IPS-20b (cell line): ENCODE data around the gene BCAM.
"Not testable (repeated sequence)": the region's sequence is repeated elsewhere in the genome, so short reads cannot be mapped to it uniquely, and the experiment has no call there.

Experiments
- H3K27ac ChIP-seq: one replicate; pipeline ENCODE4 v1.5.1; 2013; ENCODE audit warnings: low read length
- H3K27me3 ChIP-seq: 2 replicates; pipeline ENCODE4 v1.6.1; 2013; ENCODE audit warnings: mild to moderate bottlenecking, low read length, inconsistent platforms; ENCODE audit not compliant: insufficient read depth
- H3K36me3 ChIP-seq: 2 replicates; pipeline ENCODE4 v1.6.1; 2013; ENCODE audit warnings: low read depth, mild to moderate bottlenecking, inconsistent platforms, low read length, moderate library complexity; ENCODE audit not compliant: insufficient read depth
- H3K4me1 ChIP-seq: 2 replicates; pipeline ENCODE4 v1.6.1; 2013; ENCODE audit warnings: mild to moderate bottlenecking, control low read depth, inconsistent platforms, low read length, moderate library complexity; ENCODE audit not compliant: insufficient read depth
- H3K4me3 ChIP-seq: 2 replicates; pipeline ENCODE4 v1.5.1; 2013; ENCODE audit warnings: mild to moderate bottlenecking, low read length, inconsistent platforms
- H3K9ac ChIP-seq: 2 replicates; pipeline ENCODE4 v1.6.1; 2013; ENCODE audit warnings: low read depth, mild to moderate bottlenecking, inconsistent platforms, low read length, moderate library complexity
- H3K9me3 ChIP-seq: 2 replicates; pipeline ENCODE4 v1.6.1; 2013; ENCODE audit warnings: mild to moderate bottlenecking, low read depth, low read length, inconsistent platforms; ENCODE audit not compliant: insufficient read depth

Gene BCAM

DNA sequence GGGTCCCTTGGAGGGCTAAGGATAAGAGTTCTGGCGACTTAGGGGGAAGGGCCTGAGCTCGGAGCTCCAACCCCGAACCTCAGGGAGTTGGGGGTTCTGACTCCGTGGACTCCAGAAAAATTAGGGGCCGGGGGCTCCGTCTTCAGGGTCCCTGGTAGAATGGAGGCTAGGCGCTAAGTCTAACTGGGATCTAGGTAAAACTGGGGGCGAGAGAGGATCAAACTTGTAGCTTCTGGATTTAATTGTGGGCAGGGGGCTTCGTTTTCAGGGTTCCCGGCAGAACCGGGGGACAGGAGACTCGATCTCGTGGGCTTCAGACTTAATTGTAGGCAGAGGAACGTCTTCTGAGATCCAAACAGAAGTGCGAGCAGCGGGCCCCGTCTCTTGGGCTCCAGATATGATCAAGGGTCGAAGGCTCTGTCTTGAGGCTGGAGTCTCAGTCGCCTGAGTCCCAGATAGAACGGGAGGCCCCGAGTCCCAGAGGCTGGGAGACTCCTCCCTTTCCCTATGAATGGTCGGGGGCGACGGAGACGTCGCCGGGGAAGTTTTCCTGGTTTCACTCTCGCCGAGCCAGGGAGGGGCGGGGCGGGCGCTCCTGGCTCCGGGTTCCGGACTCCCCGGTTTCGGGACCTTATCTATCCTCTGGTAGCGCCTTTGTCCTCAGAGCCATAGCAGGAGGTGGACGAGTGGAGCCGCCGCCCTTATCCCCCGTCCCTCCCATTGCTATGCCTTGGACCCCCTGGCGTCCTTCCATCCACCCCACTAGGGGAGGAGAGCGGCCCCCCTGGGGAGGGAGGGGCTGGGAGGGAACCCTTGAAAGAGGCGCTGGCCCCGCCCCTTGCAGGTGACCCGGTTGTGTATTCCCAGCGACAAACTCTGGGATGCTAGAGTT lies 38.5 kb downstream of the BCAM start:
- Histone ChIP-seq H3K27ac (peak overlapping the region; percentile 86), H3K27me3 (peaks cover 4% of the 10 kb centered on the region), H3K4me1 (peaks cover 20% of the 10 kb centered on the region), H3K9ac (peak overlapping the region; percentile 93), H3K4me3 (peak overlapping the region; percentile 76), H3K9me3 (no peaks in the 10 kb centered on the region), H3K36me3 (peaks cover 10% of the 10 kb centered on the region; the same call in 1 of the 2 replicates)

DNA sequence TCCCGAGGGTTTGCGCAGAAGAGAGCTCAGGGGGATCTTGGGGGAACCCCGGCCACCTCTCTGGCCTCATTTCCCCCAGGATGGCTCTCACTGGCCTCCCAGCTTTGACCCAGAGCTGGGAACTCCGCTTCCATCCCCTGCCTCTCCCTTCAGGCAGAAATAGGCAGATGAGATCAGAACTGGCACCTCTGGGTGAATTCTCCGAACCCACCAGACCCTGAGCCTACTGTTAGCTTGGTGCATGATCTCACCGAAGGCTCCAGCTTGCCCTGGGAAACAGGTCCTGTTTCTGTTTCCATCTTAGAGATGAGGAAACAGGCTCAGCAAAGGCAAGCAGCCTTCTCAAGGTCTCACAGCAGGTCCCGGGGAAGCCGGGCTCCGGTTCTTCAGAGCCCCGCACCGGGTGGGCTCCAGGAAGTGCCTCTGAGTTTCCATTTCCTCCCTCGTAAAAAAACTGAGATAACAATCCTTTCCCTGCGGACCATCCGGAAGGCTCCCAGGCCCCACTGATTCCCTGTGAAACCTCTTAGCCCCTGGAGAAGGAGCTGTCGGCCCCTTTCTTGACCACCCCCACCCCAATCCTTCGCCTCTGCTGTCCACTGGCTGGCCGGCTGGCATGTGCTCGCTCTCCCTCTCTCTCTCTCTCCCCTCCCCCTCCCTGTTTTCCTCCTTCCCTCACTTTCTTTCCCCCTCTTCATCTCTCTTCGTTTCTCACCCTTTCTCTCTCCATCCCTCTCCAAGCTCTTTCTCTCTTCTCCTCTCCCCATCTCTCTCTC lies 39.3 kb downstream of the BCAM start:
- Histone ChIP-seq H3K4me3 (peak overlapping the region; percentile 76), H3K36me3 (peaks cover 10% of the 10 kb centered on the region; the same call in 1 of the 2 replicates), H3K27me3 (peaks cover 4% of the 10 kb centered on the region), H3K9me3 (no peaks in the 10 kb centered on the region), H3K27ac (peak overlapping the region; percentile 53), H3K9ac (peak overlapping the region; percentile 93), H3K4me1 (peaks cover 20% of the 10 kb centered on the region)

DNA sequence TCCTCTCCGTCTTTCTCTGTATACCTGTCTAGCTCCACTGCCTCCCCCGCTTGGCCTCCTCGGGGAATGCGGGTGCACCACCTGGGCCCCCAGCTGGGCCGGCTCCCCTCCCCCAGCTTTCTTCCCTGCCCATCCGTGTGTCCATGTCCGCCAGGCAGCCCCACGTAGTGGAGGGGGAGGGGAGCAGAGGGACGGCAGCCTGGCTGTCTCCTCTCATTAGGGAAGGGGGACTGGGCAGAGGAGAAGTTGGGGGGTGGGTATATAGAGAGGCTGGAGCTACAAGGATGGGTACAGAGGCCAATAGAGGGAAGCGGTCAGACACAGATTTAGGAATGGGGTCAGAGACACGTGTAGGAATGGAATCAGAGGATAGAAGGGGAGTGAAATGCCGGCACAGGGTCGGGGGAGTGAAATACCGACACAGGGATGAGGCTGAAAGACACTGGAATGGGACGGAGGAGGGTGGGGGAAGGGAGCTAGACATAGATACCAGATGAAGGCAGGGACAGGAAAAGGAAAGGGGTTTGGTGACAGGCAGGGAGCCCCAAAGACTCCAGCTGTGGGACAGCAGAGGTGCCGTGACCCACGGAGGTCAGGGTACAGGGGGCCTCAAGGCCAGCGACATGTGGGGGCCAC lies 40.0 kb downstream of the BCAM start:
- H3K27me3 ChIP-seq: peaks cover 4% of the 10 kb centered on the region
- H3K9me3 ChIP-seq: no peaks in the 10 kb centered on the region
- H3K4me3 ChIP-seq: peak overlapping the region; percentile 76
- peak overlapping the region; percentile 53 for H3K27ac ChIP-seq
- H3K36me3 ChIP-seq: peaks cover 10% of the 10 kb centered on the region; the same call in 1 of the 2 replicates
- peak overlapping the region; percentile 93; the same call in 1 of the 2 replicates for H3K9ac ChIP-seq
- H3K4me1 ChIP-seq: peaks cover 20% of the 10 kb centered on the region

DNA sequence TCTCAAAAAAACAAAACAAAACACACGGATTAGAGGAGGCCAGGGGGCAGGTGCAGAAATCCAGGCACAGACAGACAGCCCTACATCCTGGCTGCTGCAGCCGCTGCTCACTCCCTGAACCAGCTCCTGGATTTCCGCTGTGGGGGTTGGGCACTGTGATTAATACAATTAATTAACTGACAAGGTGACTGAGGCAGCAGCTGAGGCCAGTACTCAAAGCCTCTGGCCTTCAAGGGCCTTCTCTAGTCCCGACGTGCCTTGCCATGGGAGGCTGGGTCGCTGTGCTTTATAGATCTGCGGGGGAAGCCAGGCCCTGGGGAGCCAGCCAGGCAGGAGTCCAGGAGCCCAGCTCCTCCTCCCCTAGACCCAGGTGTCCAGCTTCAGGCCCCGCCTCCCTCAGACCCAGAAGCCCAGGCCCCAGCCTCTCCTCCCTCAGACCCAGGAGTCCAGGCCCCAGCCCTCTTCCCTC lies 41.8 kb downstream of the BCAM start:
- Histone ChIP-seq H3K4me3 (no peak overlapping the region; the same call in 1 of the 2 replicates), H3K36me3 (peaks cover 15% of the 10 kb centered on the region), H3K27me3 (no peaks in the 10 kb centered on the region), H3K9me3 (no peaks in the 10 kb centered on the region), H3K4me1 (peaks cover 17% of the 10 kb centered on the region), H3K27ac (no peak overlapping the region), H3K9ac (peak overlapping the region; percentile 93; the same call in 1 of the 2 replicates)

DNA sequence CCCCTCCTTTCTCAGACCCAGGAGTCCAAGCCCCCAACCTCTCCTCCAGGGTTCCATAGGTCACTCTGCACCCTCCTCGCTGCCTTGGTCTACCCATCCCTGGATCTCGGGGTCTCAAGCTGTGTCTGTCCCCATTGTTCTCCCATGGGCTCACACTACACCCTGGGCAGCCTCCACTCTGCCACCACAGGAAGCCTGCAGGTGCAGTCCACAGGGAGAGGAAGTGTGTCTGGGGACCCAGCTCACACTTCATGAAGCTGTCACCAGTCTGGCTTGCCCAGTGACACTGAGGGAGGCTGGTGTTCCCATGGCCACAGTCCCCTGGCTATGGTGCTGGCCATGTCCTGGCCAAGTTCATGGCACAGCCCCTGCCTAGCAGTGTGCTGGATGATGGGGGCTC lies 42.5 kb downstream of the BCAM start:
- no peaks in the 10 kb centered on the region for H3K9me3 ChIP-seq
- no peaks in the 10 kb centered on the region for H3K27me3 ChIP-seq
- peaks cover 17% of the 10 kb centered on the region for H3K36me3 ChIP-seq
- no peak overlapping the region for H3K9ac ChIP-seq
- H3K4me1 ChIP-seq: peaks cover 17% of the 10 kb centered on the region
- H3K27ac ChIP-seq: no peak overlapping the region
- H3K4me3 ChIP-seq: no peak overlapping the region

DNA sequence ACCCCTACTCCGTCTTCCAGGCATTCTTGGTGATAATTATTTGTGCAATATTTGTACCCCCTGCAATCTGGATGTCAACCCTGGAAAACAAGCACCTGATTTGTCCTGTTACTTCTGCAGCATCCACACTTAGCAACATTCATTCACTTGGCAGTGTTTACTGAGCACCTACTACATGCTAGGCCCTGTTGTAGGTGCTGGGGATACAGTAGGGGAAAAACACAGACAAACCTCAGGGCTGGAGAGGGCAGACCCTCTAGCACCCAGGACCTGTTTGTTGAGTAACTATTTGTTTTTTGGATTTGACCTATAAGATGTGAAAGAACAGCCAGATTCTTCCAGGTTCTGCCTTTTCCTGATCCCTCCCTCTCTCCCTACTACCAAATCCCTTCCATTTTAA lies 46.7 kb downstream of the BCAM start:
- no peak overlapping the region for H3K4me3 ChIP-seq
- H3K9ac ChIP-seq: no peak overlapping the region
- no peaks in the 10 kb centered on the region for H3K9me3 ChIP-seq
- H3K27me3 ChIP-seq: no peaks in the 10 kb centered on the region
- H3K4me1 ChIP-seq: peaks cover 2% of the 10 kb centered on the region; the same call in 1 of the 2 replicates
- H3K36me3 ChIP-seq: peaks cover 21% of the 10 kb centered on the region
- H3K27ac ChIP-seq: no peak overlapping the region

DNA sequence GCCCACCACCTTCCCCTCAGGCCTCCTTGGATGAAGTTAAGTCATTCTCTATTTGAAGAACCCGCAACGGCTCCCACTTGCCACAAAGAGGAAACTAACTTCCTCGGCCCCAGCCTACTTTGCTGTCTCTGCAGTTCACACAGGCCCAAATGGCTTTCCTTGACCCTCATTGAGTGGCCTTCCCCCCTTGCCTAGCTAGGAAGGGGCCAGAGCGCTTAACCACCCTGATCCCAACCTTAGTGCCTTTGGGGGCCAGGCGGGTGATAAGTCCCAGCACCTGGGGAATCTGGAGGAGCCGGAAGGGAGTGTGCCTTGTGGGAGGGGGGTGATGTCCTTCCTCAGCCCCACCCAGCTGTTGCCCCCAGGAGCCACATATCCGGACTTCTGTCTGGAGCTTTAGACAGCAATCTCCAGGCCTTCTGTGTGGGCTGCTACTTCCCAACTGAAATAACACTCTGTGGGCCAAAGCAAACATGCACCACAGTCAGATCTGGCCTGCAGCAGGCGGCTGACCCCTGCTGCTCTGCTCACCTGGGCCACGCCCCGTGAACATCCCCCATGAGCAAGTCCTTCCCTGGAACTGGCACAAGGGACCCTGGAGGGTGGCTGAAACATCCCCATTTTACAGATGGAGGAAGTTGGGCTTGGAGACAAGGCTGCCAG lies 47.6 kb downstream of the BCAM start:
- Histone ChIP-seq H3K27ac (no peak overlapping the region), H3K9me3 (no peaks in the 10 kb centered on the region)

DNA sequence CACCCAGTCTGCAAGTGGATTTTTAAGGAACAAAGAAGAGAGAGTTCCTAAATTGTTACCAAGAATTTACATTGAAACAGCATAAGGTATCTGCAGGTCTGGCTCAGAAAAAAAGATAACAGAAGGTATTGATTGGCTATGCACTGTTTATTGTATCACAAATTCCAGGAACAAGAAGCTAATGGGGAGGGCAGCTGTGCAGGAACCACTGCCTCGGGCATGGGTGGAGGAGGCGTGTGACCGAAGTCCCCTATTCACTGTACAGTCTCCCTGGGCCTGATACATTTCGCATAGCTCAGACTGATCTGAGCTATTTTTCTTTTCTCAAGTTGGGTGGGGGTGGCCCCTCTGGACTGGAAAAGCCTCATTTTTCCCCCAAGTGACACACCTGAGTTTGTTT lies 48.9 kb downstream of the BCAM start:
- no peaks in the 10 kb centered on the region for H3K27me3 ChIP-seq
- no peak overlapping the region for H3K27ac ChIP-seq
- no peak overlapping the region for H3K9ac ChIP-seq
- H3K4me1 ChIP-seq: no peaks in the 10 kb centered on the region
- H3K36me3 ChIP-seq: peaks cover 35% of the 10 kb centered on the region
- H3K9me3 ChIP-seq: no peaks in the 10 kb centered on the region
- no peak overlapping the region for H3K4me3 ChIP-seq

More for the DNA sequence above, 47.6 kb downstream of the BCAM start:
- Histone ChIP-seq H3K4me1 (no peaks in the 10 kb centered on the region), H3K4me3 (no peak overlapping the region), H3K27me3 (no peaks in the 10 kb centered on the region), H3K9ac (no peak overlapping the region), H3K36me3 (peaks cover 30% of the 10 kb centered on the region)

DNA sequence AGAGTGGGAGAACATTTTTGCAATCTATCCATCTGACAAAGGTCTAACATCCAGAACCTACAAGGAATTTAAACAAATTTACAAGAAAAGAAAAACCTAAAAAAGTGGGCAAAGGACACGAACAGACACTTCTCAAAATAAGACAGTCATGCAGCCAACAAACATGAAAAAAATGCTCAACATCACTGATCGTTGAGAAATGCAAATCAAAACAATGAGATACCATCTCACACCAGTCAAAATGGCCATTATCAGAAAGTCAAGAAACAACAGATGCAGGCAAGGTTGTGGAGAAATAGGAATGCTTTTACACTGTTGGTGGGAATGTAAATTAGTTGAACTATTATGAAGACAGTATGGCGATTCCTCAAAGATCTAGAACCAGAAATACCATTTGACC lies 52.7 kb downstream of the BCAM start:
- H3K9ac ChIP-seq, H3K27ac ChIP-seq, H3K4me1 ChIP-seq, H3K4me3 ChIP-seq, H3K27me3 ChIP-seq, H3K9me3 ChIP-seq: not testable (repeated sequence)
- H3K36me3 ChIP-seq: peaks cover 48% of the 10 kb centered on the region

DNA sequence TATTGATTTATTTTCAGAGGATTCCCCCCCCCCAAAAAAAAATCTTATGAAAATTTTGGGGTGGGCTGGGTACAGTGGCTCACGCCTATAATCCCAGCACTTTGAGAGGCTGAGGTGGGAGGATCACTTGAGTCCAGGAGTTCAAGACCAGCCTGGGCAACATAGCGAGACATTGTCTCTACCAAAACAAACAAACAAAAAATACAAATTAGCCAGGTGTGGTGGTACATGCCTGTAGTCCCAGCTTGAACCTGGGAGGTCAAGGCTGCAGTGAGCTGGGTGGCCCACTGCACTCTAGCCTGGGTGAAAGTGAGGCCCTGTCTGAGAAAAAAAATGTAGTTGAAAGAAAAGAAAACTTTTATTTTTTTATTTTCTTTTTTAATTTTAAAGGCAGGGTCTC lies 55.1 kb downstream of the BCAM start:
- Histone ChIP-seq H3K9ac (no peak overlapping the region), H3K27me3 (no peaks in the 10 kb centered on the region), H3K27ac (no peak overlapping the region), H3K4me3 (no peak overlapping the region), H3K36me3 (peaks cover 64% of the 10 kb centered on the region), H3K9me3 (no peaks in the 10 kb centered on the region), H3K4me1 (no peaks in the 10 kb centered on the region)

DNA sequence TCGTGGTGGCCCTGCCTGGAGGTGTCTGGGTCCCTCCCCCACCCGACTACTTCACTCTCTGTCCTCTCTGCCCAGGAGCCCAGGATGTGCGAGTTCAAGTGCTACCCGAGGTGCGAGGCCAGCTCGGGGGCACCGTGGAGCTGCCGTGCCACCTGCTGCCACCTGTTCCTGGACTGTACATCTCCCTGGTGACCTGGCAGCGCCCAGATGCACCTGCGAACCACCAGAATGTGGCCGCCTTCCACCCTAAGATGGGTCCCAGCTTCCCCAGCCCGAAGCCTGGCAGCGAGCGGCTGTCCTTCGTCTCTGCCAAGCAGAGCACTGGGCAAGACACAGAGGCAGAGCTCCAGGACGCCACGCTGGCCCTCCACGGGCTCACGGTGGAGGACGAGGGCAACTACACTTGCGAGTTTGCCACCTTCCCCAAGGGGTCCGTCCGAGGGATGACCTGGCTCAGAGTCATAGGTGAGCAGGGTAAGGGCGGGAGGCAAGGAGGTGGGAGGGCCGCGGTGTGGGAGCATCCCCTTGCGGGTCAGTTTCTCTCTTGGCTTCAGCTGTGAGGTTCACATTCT lies 56.4 kb downstream of the BCAM start:
- Histone ChIP-seq H3K4me3 (no peak overlapping the region), H3K4me1 (no peaks in the 10 kb centered on the region), H3K27ac (no peak overlapping the region), H3K9me3 (no peaks in the 10 kb centered on the region), H3K9ac (no peak overlapping the region), H3K36me3 (peaks cover 60% of the 10 kb centered on the region), H3K27me3 (no peaks in the 10 kb centered on the region)
